Muscle layer of colon (tissue), 2 donors: ENCODE measurements around the gene SMAD6.

Experiments
- H3K27ac ChIP-seq: one replicate; pipeline ENCODE4 v1.7.0; 2013; ENCODE audit warnings: low read depth, mild to moderate bottlenecking, low read length, moderate library complexity
- H3K27me3 ChIP-seq, 2 donors: one replicate each; pipeline ENCODE4 v1.7.0; 2013; ENCODE audit warnings: low read length in 2 of 2, mild to moderate bottlenecking in 2 of 2; ENCODE audit not compliant: insufficient read depth in 2 of 2, control insufficient read depth in 1 of 2
- H3K36me3 ChIP-seq: one replicate; pipeline ENCODE4 v1.7.0; 2013; ENCODE audit warnings: mild to moderate bottlenecking, low read length; ENCODE audit not compliant: insufficient read depth
- H3K4me1 ChIP-seq: one replicate; pipeline ENCODE4 v1.7.0; 2013; ENCODE audit warnings: mild to moderate bottlenecking, low read length; ENCODE audit not compliant: insufficient read depth
- H3K4me3 ChIP-seq, 2 donors: one replicate each; pipeline ENCODE4 v1.7.0; 2013; ENCODE audit warnings: low read length in 2 of 2, low read depth in 1 of 2, mild to moderate bottlenecking in 1 of 2, moderate library complexity in 1 of 2
- H3K9ac ChIP-seq: one replicate; pipeline ENCODE4 v1.7.0; 2013; ENCODE audit warnings: low read length
- H3K9me3 ChIP-seq: one replicate; pipeline ENCODE4 v1.7.0; 2013; ENCODE audit warnings: mild to moderate bottlenecking, low read length
- donor health status: abdominal sarcoma.
- donor health status: Adenocarcinoma of cecum.

Gene SMAD6

GRCh38 chr15:66738116-66738515, 36.1 kb downstream of the SMAD6 start:
- H3K4me1 ChIP-seq = peaks cover 41% of the 10 kb centered on the region
- no peak overlapping the region for H3K27ac ChIP-seq

GRCh38 chr15:66738595-66738994, 36.6 kb downstream of the SMAD6 start:
- Histone ChIP-seq H3K9me3 (no peaks in the 10 kb centered on the region), H3K4me1 (peaks cover 36% of the 10 kb centered on the region), H3K9ac (no peak overlapping the region), H3K36me3 (no peaks in the 10 kb centered on the region), H3K27ac (no peak overlapping the region), H3K4me3 (no peak overlapping the region), H3K27me3 (no peaks in the 10 kb centered on the region)

More at GRCh38 chr15:66738116-66738515, 36.1 kb downstream of the SMAD6 start:
- Histone ChIP-seq H3K9me3 (no peaks in the 10 kb centered on the region), H3K27me3 (no peaks in the 10 kb centered on the region), H3K4me3 (no peak overlapping the region), H3K9ac (no peak overlapping the region), H3K36me3 (no peaks in the 10 kb centered on the region)

- Histone ChIP-seq H3K36me3 (no peaks in the 10 kb centered on the region), H3K27ac (no peak overlapping the region), H3K27me3 (no peaks in the 10 kb centered on the region), H3K4me3 (no peak overlapping the region), H3K9me3 (no peaks in the 10 kb centered on the region), H3K9ac (no peak overlapping the region), H3K4me1 (peaks cover 34% of the 10 kb centered on the region)
Measured at GRCh38 chr15:66739287-66739686, 37.3 kb downstream of the SMAD6 start.

GRCh38 chr15:66740802-66741201, 38.8 kb downstream of the SMAD6 start:
- Histone ChIP-seq H3K9ac (no peak overlapping the region), H3K4me3 (no peak overlapping the region), H3K27ac (peak overlapping the region; percentile 30), H3K4me1 (peaks cover 26% of the 10 kb centered on the region), H3K36me3 (no peaks in the 10 kb centered on the region), H3K27me3 (no peaks in the 10 kb centered on the region), H3K9me3 (no peaks in the 10 kb centered on the region)

GRCh38 chr15:66741646-66742045, 39.6 kb downstream of the SMAD6 start:
- H3K4me1 ChIP-seq = peaks cover 25% of the 10 kb centered on the region
- H3K27me3 ChIP-seq = no peaks in the 10 kb centered on the region
- no peaks in the 10 kb centered on the region for H3K9me3 ChIP-seq
- H3K27ac ChIP-seq = no peak overlapping the region
- H3K36me3 ChIP-seq = no peaks in the 10 kb centered on the region
- no peak overlapping the region for H3K4me3 ChIP-seq
- H3K9ac ChIP-seq = no peak overlapping the region

GRCh38 chr15:66742286-66742685, 40.2 kb downstream of the SMAD6 start:
- H3K4me1 ChIP-seq = peaks cover 25% of the 10 kb centered on the region
- H3K9ac ChIP-seq = no peak overlapping the region
- no peaks in the 10 kb centered on the region for H3K36me3 ChIP-seq
- H3K27me3 ChIP-seq = no peaks in the 10 kb centered on the region
- no peak overlapping the region for H3K4me3 ChIP-seq
- no peak overlapping the region for H3K27ac ChIP-seq
- H3K9me3 ChIP-seq = no peaks in the 10 kb centered on the region

- no peak overlapping the region for H3K4me3 ChIP-seq
- H3K36me3 ChIP-seq = no peaks in the 10 kb centered on the region
- peaks cover 33% of the 10 kb centered on the region for H3K4me1 ChIP-seq
- no peaks in the 10 kb centered on the region for H3K27me3 ChIP-seq
- no peaks in the 10 kb centered on the region for H3K9me3 ChIP-seq
- H3K9ac ChIP-seq = no peak overlapping the region
- no peak overlapping the region for H3K27ac ChIP-seq
Measured at GRCh38 chr15:66743204-66743603, 41.2 kb downstream of the SMAD6 start.

GRCh38 chr15:66743703-66744536, 41.9 kb downstream of the SMAD6 start:
- no peaks in the 10 kb centered on the region for H3K36me3 ChIP-seq
- H3K9ac ChIP-seq = no peak overlapping the region
- no peaks in the 10 kb centered on the region for H3K9me3 ChIP-seq
- no peak overlapping the region for H3K27ac ChIP-seq
- no peak overlapping the region for H3K4me3 ChIP-seq
- peaks cover 38% of the 10 kb centered on the region for H3K4me1 ChIP-seq
- H3K27me3 ChIP-seq = no peaks in the 10 kb centered on the region

GRCh38 chr15:66744610-66745279, 42.7 kb downstream of the SMAD6 start:
- Histone ChIP-seq H3K9ac (no peak overlapping the region), H3K27me3 (no peaks in the 10 kb centered on the region), H3K27ac (no peak overlapping the region), H3K36me3 (no peaks in the 10 kb centered on the region), H3K9me3 (no peaks in the 10 kb centered on the region), H3K4me3 (no peak overlapping the region), H3K4me1 (peaks cover 38% of the 10 kb centered on the region)

- no peaks in the 10 kb centered on the region for H3K27me3 ChIP-seq
- no peak overlapping the region for H3K9ac ChIP-seq
- H3K9me3 ChIP-seq = no peaks in the 10 kb centered on the region
- no peaks in the 10 kb centered on the region for H3K36me3 ChIP-seq
- H3K4me3 ChIP-seq = no peak overlapping the region
- H3K27ac ChIP-seq = no peak overlapping the region
- peaks cover 32% of the 10 kb centered on the region for H3K4me1 ChIP-seq
Measured at GRCh38 chr15:66745530-66746230, 43.6 kb downstream of the SMAD6 start.

- H3K9me3 ChIP-seq = no peaks in the 10 kb centered on the region
- H3K4me3 ChIP-seq = no peak overlapping the region
- H3K27ac ChIP-seq = no peak overlapping the region
- H3K27me3 ChIP-seq = no peaks in the 10 kb centered on the region
- H3K4me1 ChIP-seq = peaks cover 28% of the 10 kb centered on the region
- no peak overlapping the region for H3K9ac ChIP-seq
- H3K36me3 ChIP-seq = no peaks in the 10 kb centered on the region
Measured at GRCh38 chr15:66746231-66746605, 44.2 kb downstream of the SMAD6 start.
